IMR-90 (cell line): ENCODE measurements around the gene TRIM40. TPM values are rescaled to one million over a fixed set of nuclear protein-coding genes. Genes with fewer than 3 reads are reported as not detected.
A peak's percentile ranks its signal among the peaks of the same experiment; 100 is the strongest.

Experiments used
- ATAC-seq: fragments of 200-7000 bp; cut with Tn5 transposase; 2 replicates; pipeline ENCODE4 v1.9.1; 2020; ENCODE audit warnings: low read depth, mild to moderate bottlenecking, moderate library complexity
- BruUV-seq: library from RNA; stranded (reverse); fragments of 400-500 nt; replicated peaks from 2 replicates; lab custom pipeline; 2021; lab: Mats Ljungman, UMichigan
- CTCF ChIA-PET: fragments of 300-600 bp; formaldehyde crosslinking; extraction: SDS; loops from one replicate; lab custom pipeline; 2021; ENCODE audit warnings: antibody characterized with exemption; lab: Yijun Ruan, JAX
- POLR2A ChIA-PET: fragments of 300-600 bp; sonication (Branson Sonifier 250); formaldehyde crosslinking; loops from one replicate; lab custom pipeline; 2022; ENCODE audit warnings: antibody characterized with exemption; ENCODE audit not compliant: unreplicated experiment; lab: Charles Lee
- DNase-seq: peaks from one replicate; pipeline ENCODE4 v3.0.0; 2013
- H2AFZ ChIP-seq: replicated peaks from 2 replicates; pipeline ENCODE3; 2013; ENCODE audit warnings: low read length, mild to moderate bottlenecking; ENCODE audit not compliant: poor library complexity
- H2AK5ac ChIP-seq: 2 replicates; pipeline ENCODE4 v1.6.1; 2013; ENCODE audit warnings: low read depth, low read length, inconsistent platforms
- H2AK9ac ChIP-seq: replicated peaks from 2 replicates; pipeline ENCODE3; 2013; ENCODE audit warnings: mild to moderate bottlenecking, low read depth, low read length, moderate library complexity; ENCODE audit not compliant: poor library complexity
- H2BK120ac ChIP-seq: 2 replicates; pipeline ENCODE4 v1.6.1; 2013; ENCODE audit warnings: low read depth, low read length, inconsistent platforms
- H2BK15ac ChIP-seq: 3 replicates; pipeline ENCODE4 v1.6.1; 2013; ENCODE audit warnings: low read depth, low read length, inconsistent platforms
- H2BK20ac ChIP-seq: 2 replicates; pipeline ENCODE4 v1.6.1; 2013; ENCODE audit warnings: low read depth, mild to moderate bottlenecking, inconsistent platforms, low read length, moderate library complexity
- H2BK5ac ChIP-seq: 2 replicates; pipeline ENCODE4 v1.6.1; 2013; ENCODE audit warnings: mild to moderate bottlenecking, low read depth, low read length, inconsistent platforms; ENCODE audit not compliant: poor library complexity, severe bottlenecking
- H3K14ac ChIP-seq: replicated peaks from 2 replicates; pipeline ENCODE4 v1.6.1; 2013; ENCODE audit warnings: low read depth, low read length, inconsistent platforms
- H3K18ac ChIP-seq: 2 replicates; pipeline ENCODE4 v1.6.1; 2013; ENCODE audit warnings: low read depth, low read length, control low read depth
- H3K23ac ChIP-seq: 2 replicates; pipeline ENCODE4 v1.6.1; 2013; ENCODE audit warnings: low read depth, low read length, inconsistent platforms
- H3K27ac ChIP-seq: 2 replicates; pipeline ENCODE4 v1.5.1; 2013; ENCODE audit warnings: mild to moderate bottlenecking, control low read depth, low read length; ENCODE audit not compliant: insufficient read depth
- H3K27me3 ChIP-seq: 2 replicates; pipeline ENCODE4 v1.6.1; 2013; ENCODE audit warnings: low read length; ENCODE audit not compliant: control insufficient read depth, insufficient read depth
- H3K36me3 ChIP-seq: 2 replicates; pipeline ENCODE4 v1.6.1; 2013; ENCODE audit warnings: low read length, mixed read lengths; ENCODE audit not compliant: control insufficient read depth, insufficient read depth
- H3K4ac ChIP-seq: 2 replicates; pipeline ENCODE4 v1.6.1; 2013; ENCODE audit warnings: low read depth, low read length, inconsistent platforms
- H3K4me1 ChIP-seq: 2 replicates; pipeline ENCODE4 v1.6.1; 2013; ENCODE audit warnings: low read length, mixed read lengths; ENCODE audit not compliant: control insufficient read depth, insufficient read depth
- H3K4me2 ChIP-seq: 2 replicates; pipeline ENCODE4 v1.6.1; 2013; ENCODE audit warnings: low read depth, mild to moderate bottlenecking, control low read depth, low read length, moderate library complexity
- H3K4me3 ChIP-seq: 2 replicates; pipeline ENCODE4 v1.5.1; 2013; ENCODE audit warnings: low read depth, mild to moderate bottlenecking, control low read depth, low read length, moderate library complexity; ENCODE audit not compliant: insufficient read depth
- H3K56ac ChIP-seq: 2 replicates; pipeline ENCODE4 v1.6.1; 2013; ENCODE audit warnings: low read length, inconsistent platforms; ENCODE audit not compliant: insufficient read depth; ENCODE audit errors: extremely low read depth
- H3K79me1 ChIP-seq, 2 experiments: 2 replicates each; pipeline ENCODE4 v1.6.1; 2013; ENCODE audit warnings: low read length in 2 of 2, inconsistent platforms in 1 of 2, low read depth in 1 of 2
- H3K9ac ChIP-seq: 2 replicates; pipeline ENCODE4 v1.6.1; 2013; ENCODE audit warnings: low read depth, low read length, control low read depth
- H3K9me1 ChIP-seq: 2 replicates; pipeline ENCODE4 v1.6.1; 2013; ENCODE audit warnings: low read length, inconsistent platforms; ENCODE audit not compliant: insufficient read depth
- H3K9me3 ChIP-seq: 2 replicates; pipeline ENCODE4 v1.6.1; 2013; ENCODE audit warnings: low read length; ENCODE audit not compliant: control insufficient read depth, insufficient read depth
- H4K20me1 ChIP-seq: 2 replicates; pipeline ENCODE4 v1.6.1; 2013; ENCODE audit warnings: low read length, inconsistent platforms; ENCODE audit not compliant: insufficient read depth
- H4K5ac ChIP-seq: 2 replicates; pipeline ENCODE4 v1.6.1; 2013; ENCODE audit warnings: mild to moderate bottlenecking, low read depth, low read length, control low read depth
- H4K8ac ChIP-seq, 2 experiments: 2 replicates each; pipeline ENCODE4 v1.6.1; 2013; ENCODE audit warnings: low read depth in 2 of 2, low read length in 2 of 2, control low read depth in 1 of 2, inconsistent platforms in 1 of 2
- H4K91ac ChIP-seq: 2 replicates; pipeline ENCODE4 v1.6.1; 2013; ENCODE audit warnings: low read depth, low read length, inconsistent platforms; ENCODE audit not compliant: insufficient read depth
- BHLHE40 ChIP-seq: fragments of 150-350 bp; IDR thresholded peaks from 2 replicates; pipeline ENCODE4 v1.6.1; 2016; ENCODE audit warnings: mild to moderate bottlenecking, low read depth, low read length
- CEBPB ChIP-seq: IDR thresholded peaks from 2 replicates; pipeline ENCODE4 v1.6.1; 2012; ENCODE audit warnings: low read depth, low read length, improper control_type of control experiment
- CTCF ChIP-seq: conservative IDR thresholded peaks from 2 replicates; pipeline ENCODE4 v1.5.1; 2012; ENCODE audit warnings: mild to moderate bottlenecking, low read depth, low read length, improper control_type of control experiment
- FOS ChIP-seq: fragments of 150-350 bp; IDR thresholded peaks from 2 replicates; pipeline ENCODE4 v1.6.1; 2016; ENCODE audit warnings: low read depth, low read length
- MAFK ChIP-seq: IDR thresholded peaks from 2 replicates; pipeline ENCODE4 v1.6.1; 2012; ENCODE audit warnings: low read depth, low read length, improper control_type of control experiment
- MAZ ChIP-seq: IDR thresholded peaks from 2 replicates; pipeline ENCODE4 v1.6.1; 2012; ENCODE audit warnings: low read depth, mild to moderate bottlenecking, low read length, improper control_type of control experiment, moderate library complexity, borderline replicate concordance
- MXI1 ChIP-seq: IDR thresholded peaks from 2 replicates; pipeline ENCODE4 v1.6.1; 2012; ENCODE audit warnings: low read depth, mild to moderate bottlenecking, low read length, moderate library complexity, borderline replicate concordance
- NFE2L2 ChIP-seq: fragments of 150-350 bp; IDR thresholded peaks from 2 replicates; pipeline ENCODE4 v1.6.1; 2016; ENCODE audit warnings: low read depth, mild to moderate bottlenecking, low read length
- POLR2A ChIP-seq: IDR thresholded peaks from 2 replicates; pipeline ENCODE4 v1.6.1; 2012; ENCODE audit warnings: mild to moderate bottlenecking, low read depth, low read length
- RAD21 ChIP-seq: IDR thresholded peaks from 2 replicates; pipeline ENCODE4 v1.6.1; 2012; ENCODE audit warnings: low read length, improper control_type of control experiment
- RCOR1 ChIP-seq: IDR thresholded peaks from 2 replicates; pipeline ENCODE4 v1.6.1; 2012; ENCODE audit warnings: mild to moderate bottlenecking, low read length, improper control_type of control experiment; ENCODE audit not compliant: insufficient replicate concordance
- RFX5 ChIP-seq: IDR thresholded peaks from 2 replicates; pipeline ENCODE4 v1.8.0; 2012; ENCODE audit warnings: low read depth, mild to moderate bottlenecking, low read length, moderate library complexity
- SMC3 ChIP-seq: fragments of 150-350 bp; IDR thresholded peaks from 2 replicates; pipeline ENCODE4 v1.6.1; 2016; ENCODE audit warnings: low read depth, mild to moderate bottlenecking, antibody characterized with exemption, low read length, moderate library complexity
- WGBS, 2 experiments: methylation state at CpG; one replicate each; pipeline versions ENCODE4 v1.1.5 to v1.1.7; 2013; ENCODE audit warnings: missing lambda C conversion rate in 2 of 2; ENCODE audit not compliant: insufficient read length in 1 of 2; ENCODE audit errors: extremely low coverage in 2 of 2; 5-methylcytosine and 5-hydroxymethylcytosine counted together
- dilution Hi-C: fragments of 300-500 bp; cut with HindIII; formaldehyde crosslinking; loops from one replicate; pipeline ENCODE4 v1.14.3; 2018; ENCODE audit warnings: low sequenced_read_pairs; ENCODE audit not compliant: unreplicated experiment
- in situ Hi-C: fragments of 300-500 bp; cut with MboI; formaldehyde crosslinking; loops from 3 replicates; pipeline ENCODE4 v1.14.3; 2019; ENCODE audit warnings: low sequenced_read_pairs, inconsistent platforms, mixed read lengths
- intact Hi-C: fragments of 100-400 bp; cut with micrococcal nuclease; formaldehyde crosslinking; loops from 2 replicates; pipeline ENCODE4 v1.10.0; 2022
- polyA plus RNA-seq, 3 experiments: library from polyadenylated mRNA; depleted of rRNA; stranded (reverse); fragments of >200 nt; gene quantifications; 2 replicates each; pipeline ENCODE4 v1.2.3, GENCODE V29; 2012; ENCODE audit warnings: low replicate concordance in 1 of 3
- total RNA-seq: library from RNA; depleted of rRNA; stranded (reverse); fragments of >200 nt; gene quantifications from 2 replicates; pipeline ENCODE4 v1.2.3, GENCODE V29; 2012
- TF ChIP-seq, protein P1 (sequence below): fragments of 150-350 bp; IDR thresholded peaks from 2 replicates; pipeline ENCODE4 v1.6.1; 2017; ENCODE audit warnings: mild to moderate bottlenecking, antibody characterized with exemption, low read length, low read depth

TRIM40 gene
- total and polyA plus RNA-seq, 2 of the 4 experiments (the other 2 are of a cell fraction), result not detected

DNA sequence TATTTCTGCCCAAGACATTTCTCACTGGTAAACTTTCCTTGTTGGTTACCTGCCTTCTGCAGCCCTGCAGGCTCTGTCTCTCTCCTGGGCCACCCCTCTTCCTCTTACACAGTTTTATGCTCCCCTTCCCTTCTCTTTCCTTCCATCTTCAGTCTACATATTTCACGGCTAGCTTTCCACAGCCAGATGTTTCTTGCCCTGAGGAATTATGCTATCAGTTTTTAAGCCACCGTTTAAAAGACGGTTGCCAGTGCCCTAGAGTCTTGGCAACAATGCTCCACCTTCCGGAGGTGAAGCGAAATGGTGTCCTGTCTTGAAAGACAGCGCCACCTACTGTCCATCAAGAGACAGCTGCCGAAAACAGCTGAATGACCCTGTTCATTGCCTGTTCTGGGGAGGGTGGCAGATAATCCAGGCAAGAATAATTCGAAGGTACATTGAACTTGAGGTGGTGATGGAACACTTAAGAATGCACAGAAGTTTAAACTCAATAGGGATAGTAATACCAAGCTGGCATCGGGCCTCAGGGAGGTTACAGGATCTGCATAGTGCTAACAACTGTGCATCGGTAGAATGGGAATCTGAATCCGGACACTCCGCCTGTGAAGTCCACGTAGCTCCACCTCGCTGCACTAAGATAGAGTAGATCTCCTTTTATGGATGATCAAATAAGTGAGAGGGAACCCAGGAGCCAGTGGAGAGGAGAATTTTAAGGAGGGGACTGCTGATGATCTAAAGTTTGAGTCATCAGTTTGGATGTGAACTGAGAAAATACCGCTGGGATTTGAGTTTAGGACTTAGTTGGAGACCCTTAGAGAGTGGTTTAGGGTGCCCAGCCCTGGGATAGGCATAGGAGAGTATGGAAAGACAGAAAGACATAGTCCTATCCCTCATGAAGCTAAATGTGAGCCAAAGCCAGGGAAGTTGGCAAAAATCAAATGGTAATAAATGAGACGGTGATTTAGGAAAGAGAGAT is 4.8 kb upstream of the TRIM40 start:
- no peaks in the 10 kb centered on the region for H3K9me3 ChIP-seq
- no peak overlapping the region for H3K56ac ChIP-seq
- intact Hi-C loops (loop anchor here (1.0 to 2.0 kb wide), 4 partner anchors 28 to 426 kb away; partner anchors contain the start of gene PPP1R11), dilution Hi-C loops (no loop called here), in situ Hi-C loops (loop anchor here (10.0 kb wide), 1 partner anchor 286 kb away; no protein-coding TSS in a partner anchor)
- no peak overlapping the region for H3K14ac ChIP-seq
- H3K4me1 ChIP-seq, result no peaks in the 10 kb centered on the region
- H3K18ac ChIP-seq, result no peak overlapping the region
- H4K8ac ChIP-seq, result no peak overlapping the region
- no peak overlapping the region for H3K4me2 ChIP-seq
- no peaks in the 10 kb centered on the region for H3K36me3 ChIP-seq
- H4K5ac ChIP-seq, result no peak overlapping the region
- no peak overlapping the region for H3K9ac ChIP-seq
- H2AK5ac ChIP-seq, result no peak overlapping the region
- peaks cover 48% of the 10 kb centered on the region for H3K27me3 ChIP-seq
- DNase-seq (peak; percentile 85), ATAC-seq (peak; percentile 96)
- no peak overlapping the region for H2AFZ ChIP-seq
- H2BK15ac ChIP-seq, result no peak overlapping the region
- H3K79me1 ChIP-seq, result no peaks in the 10 kb centered on the region
- H2BK20ac ChIP-seq, result no peak overlapping the region
- H4K20me1 ChIP-seq, result no peaks in the 10 kb centered on the region
- H3K9me1 ChIP-seq, result no peaks in the 10 kb centered on the region
- H2BK5ac ChIP-seq, result no peak overlapping the region
- no peak overlapping the region for H2BK120ac ChIP-seq
- H3K27ac ChIP-seq, result no peak overlapping the region
- ChIA-PET CTCF (interaction anchor here (0.6 to 6.1 kb wide), 9 partner anchors 9 to 1659 kb away, joined by 3 to 54 read pairs (median 7); no protein-coding TSS in a partner anchor), POLR2A (no interaction called here)
- no TSS peak for BruUV-seq
- no peak overlapping the region for H2AK9ac ChIP-seq
- 47% methylated on average over 8 of the region's 16 CpGs; no CpG with 5 or more reads in 1 of the 2 experiments for WGBS, 2 experiments
- H3K23ac ChIP-seq, result no peak overlapping the region
- H3K4ac ChIP-seq, result no peak overlapping the region
- H4K91ac ChIP-seq, result no peak overlapping the region
- H3K4me3 ChIP-seq, result no peak overlapping the region
- no peak for TF ChIP-seq RFX5
- TF ChIP-seq CTCF, result peak; percentile 99
- no peak for TF ChIP-seq RCOR1
- no peak for TF ChIP-seq FOS
- no peak for TF ChIP-seq CEBPB
- TF ChIP-seq MXI1, result no peak
- no peak for TF ChIP-seq MAFK
- peak; percentile 90 for TF ChIP-seq SMC3
- TF ChIP-seq BHLHE40, result no peak
- TF ChIP-seq, protein P1, sequence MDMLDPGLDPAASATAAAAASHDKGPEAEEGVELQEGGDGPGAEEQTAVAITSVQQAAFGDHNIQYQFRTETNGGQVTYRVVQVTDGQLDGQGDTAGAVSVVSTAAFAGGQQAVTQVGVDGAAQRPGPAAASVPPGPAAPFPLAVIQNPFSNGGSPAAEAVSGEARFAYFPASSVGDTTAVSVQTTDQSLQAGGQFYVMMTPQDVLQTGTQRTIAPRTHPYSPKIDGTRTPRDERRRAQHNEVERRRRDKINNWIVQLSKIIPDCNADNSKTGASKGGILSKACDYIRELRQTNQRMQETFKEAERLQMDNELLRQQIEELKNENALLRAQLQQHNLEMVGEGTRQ, result no peak
- TF ChIP-seq NFE2L2, result no peak
- peak; percentile 81 for TF ChIP-seq RAD21
- no peak for TF ChIP-seq POLR2A
- TF ChIP-seq MAZ, result no peak
